ENCODE data around the gene DVL3.

DNA sequence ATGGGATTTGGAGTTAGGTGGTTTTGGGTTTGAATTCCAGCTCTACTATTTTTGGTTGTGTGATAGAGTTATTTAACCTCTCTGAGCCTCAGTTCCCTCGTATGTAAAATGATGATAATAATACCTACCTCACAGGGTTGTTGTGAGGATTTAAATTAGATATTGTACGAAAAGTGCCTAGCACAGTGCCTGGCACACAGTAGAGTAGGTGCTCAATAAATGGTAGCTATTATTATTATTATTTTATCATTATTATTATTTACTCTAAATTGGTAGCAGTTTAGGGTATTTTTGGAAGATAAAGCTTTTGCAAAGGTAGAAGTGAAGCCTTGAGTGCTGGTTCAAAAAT, 18.2 kb downstream of the DVL3 start:
- TF ChIP-seq, protein P1, sequence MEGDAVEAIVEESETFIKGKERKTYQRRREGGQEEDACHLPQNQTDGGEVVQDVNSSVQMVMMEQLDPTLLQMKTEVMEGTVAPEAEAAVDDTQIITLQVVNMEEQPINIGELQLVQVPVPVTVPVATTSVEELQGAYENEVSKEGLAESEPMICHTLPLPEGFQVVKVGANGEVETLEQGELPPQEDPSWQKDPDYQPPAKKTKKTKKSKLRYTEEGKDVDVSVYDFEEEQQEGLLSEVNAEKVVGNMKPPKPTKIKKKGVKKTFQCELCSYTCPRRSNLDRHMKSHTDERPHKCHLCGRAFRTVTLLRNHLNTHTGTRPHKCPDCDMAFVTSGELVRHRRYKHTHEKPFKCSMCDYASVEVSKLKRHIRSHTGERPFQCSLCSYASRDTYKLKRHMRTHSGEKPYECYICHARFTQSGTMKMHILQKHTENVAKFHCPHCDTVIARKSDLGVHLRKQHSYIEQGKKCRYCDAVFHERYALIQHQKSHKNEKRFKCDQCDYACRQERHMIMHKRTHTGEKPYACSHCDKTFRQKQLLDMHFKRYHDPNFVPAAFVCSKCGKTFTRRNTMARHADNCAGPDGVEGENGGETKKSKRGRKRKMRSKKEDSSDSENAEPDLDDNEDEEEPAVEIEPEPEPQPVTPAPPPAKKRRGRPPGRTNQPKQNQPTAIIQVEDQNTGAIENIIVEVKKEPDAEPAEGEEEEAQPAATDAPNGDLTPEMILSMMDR (conservative IDR thresholded peaks at IDR 0.05), result no peak
- no peak for TF ChIP-seq EZH2 (IDR thresholded peaks at IDR 0.05; ENCODE audit: low read depth)

Data from PC-9 (cell line).